Fibroblast of lung (primary cell): ENCODE results near the gene PRXL2C. TPM values are rescaled to one million over a fixed set of nuclear protein-coding genes. Genes with fewer than 3 reads are reported as not detected.
"Not testable (repeated sequence)": the region's sequence is repeated elsewhere in the genome, so short reads cannot be mapped to it uniquely, and the experiment has no call there.

Source experiments
- DNase-seq, 2 donors: peaks; one replicate each; pipeline versions ENCODE4 v3.0.0 to v3.0.0-alpha.2; 2010; ENCODE audit warnings: low read depth in 2 of 2
- H2AFZ ChIP-seq: 2 replicates; pipeline ENCODE4 v1.5.1; 2012; ENCODE audit warnings: low read length, control low read depth, inconsistent platforms
- H3K27ac ChIP-seq: 2 replicates; pipeline ENCODE4 v1.5.1; 2011; ENCODE audit warnings: low read length, control low read depth; ENCODE audit not compliant: insufficient read depth
- H3K27me3 ChIP-seq: 2 replicates; pipeline ENCODE4 v1.5.1; 2011; ENCODE audit warnings: mild to moderate bottlenecking, low read length; ENCODE audit not compliant: control insufficient read depth, insufficient read depth
- H3K36me3 ChIP-seq: 2 replicates; pipeline ENCODE4 v1.5.1; 2011; ENCODE audit warnings: low read length; ENCODE audit not compliant: control insufficient read depth, insufficient read depth
- H3K4me1 ChIP-seq: 2 replicates; pipeline ENCODE4 v1.5.1; 2011; ENCODE audit warnings: low read length; ENCODE audit not compliant: control insufficient read depth, insufficient read depth; ENCODE audit errors: extremely low read depth
- H3K4me2 ChIP-seq: 2 replicates; pipeline ENCODE4 v1.5.1; 2011; ENCODE audit warnings: low read length, control low read depth; ENCODE audit not compliant: insufficient read depth; ENCODE audit errors: extremely low read depth
- H3K4me3 ChIP-seq, 4 experiments: fragments of 200-600 bp in 1 of 4; sonication (generic) in 1 of 4; replicated peaks in 1 of 4; 2 replicates each; pipeline ENCODE4 v1.5.1; 2011 to 2016; ENCODE audit warnings: low read length in 4 of 4, low read depth in 3 of 4, mild to moderate bottlenecking in 3 of 4, control low read depth in 2 of 4, inconsistent platforms in 1 of 4, mixed read lengths in 1 of 4; ENCODE audit not compliant: insufficient read depth in 1 of 4; ENCODE audit errors: control extremely low read depth in 1 of 4
- H3K79me2 ChIP-seq: 2 replicates; pipeline ENCODE4 v1.5.1; 2012; ENCODE audit warnings: mild to moderate bottlenecking, low read length, inconsistent platforms; ENCODE audit not compliant: control insufficient read depth, insufficient read depth
- H3K9ac ChIP-seq: 2 replicates; pipeline ENCODE4 v1.5.1; 2011; ENCODE audit warnings: mild to moderate bottlenecking, low read length, control low read depth; ENCODE audit not compliant: insufficient read depth
- H3K9me3 ChIP-seq: 2 replicates; pipeline ENCODE4 v1.5.1; 2012; ENCODE audit warnings: low read depth, low read length; ENCODE audit not compliant: control insufficient read depth, insufficient read depth
- H4K20me1 ChIP-seq: 2 replicates; pipeline ENCODE4 v1.5.1; 2011; ENCODE audit warnings: low read length; ENCODE audit not compliant: control insufficient read depth, insufficient read depth; ENCODE audit errors: extremely low read depth
- CTCF ChIP-seq, 2 donors: IDR thresholded peaks in 1 of 2; conservative IDR thresholded peaks in 1 of 2; 1 replicate in 1 of 2; 2 replicates in 1 of 2; pipeline ENCODE4 v1.5.1; 2011 to 2012; ENCODE audit warnings: low read length in 2 of 2, control low read depth in 1 of 2, inconsistent platforms in 1 of 2, low read depth in 1 of 2, mild to moderate bottlenecking in 1 of 2
- EZH2 ChIP-seq: IDR thresholded peaks from 2 replicates; pipeline ENCODE4 v1.5.1; 2012; ENCODE audit warnings: low read length, control low read depth, mild to moderate bottlenecking; ENCODE audit errors: missing control alignments
- polyA plus RNA-seq, 2 donors: library from polyadenylated mRNA; depleted of rRNA in 1 of 2; stranded (reverse) in 1 of 2; unstranded in 1 of 2; fragments of >200 nt; gene quantifications; 2 replicates each; pipeline ENCODE4 v1.2.1, GENCODE V29; 2011 to 2012; ENCODE audit warnings: missing spikeins in 1 of 2
- total RNA-seq: library from RNA; depleted of rRNA; stranded (reverse); fragments of >200 nt; gene quantifications from 2 replicates; pipeline ENCODE4 v1.2.1, GENCODE V29; 2014

PRXL2C gene
- total and polyA plus RNA-seq, 2 donors (not counting 1 experiment from before 2014, with no cell fraction given), result 31.2 to 64.4 TPM

- no peak overlapping the region for H3K4me2 ChIP-seq
- H2AFZ ChIP-seq, result no peak overlapping the region
- H3K79me2 ChIP-seq, result peaks cover 36% of the 10 kb centered on the region
- H3K27ac ChIP-seq, result no peak overlapping the region
- H3K9ac ChIP-seq, result no peak overlapping the region
- no peaks in the 10 kb centered on the region for H3K9me3 ChIP-seq
- no peaks in the 10 kb centered on the region for H3K27me3 ChIP-seq
- no peaks in the 10 kb centered on the region for H4K20me1 ChIP-seq
- no peak overlapping the region for H3K4me3 ChIP-seq
- DNase-seq, result no peak
- TF ChIP-seq EZH2, result no peak
- no peak for TF ChIP-seq CTCF (conservative IDR thresholded peaks at IDR 0.05 in 1 of 2, IDR thresholded peaks at IDR 0.05 in 1 of 2; ENCODE audit: low read depth in 1 of 2, low read length in 2 of 2)
- no peaks in the 10 kb centered on the region for H3K36me3 ChIP-seq
- peaks cover 17% of the 10 kb centered on the region for H3K4me1 ChIP-seq
Observed at GRCh38 chr9:96615411-96615810, 39.7 kb downstream of the PRXL2C start.

DNA sequence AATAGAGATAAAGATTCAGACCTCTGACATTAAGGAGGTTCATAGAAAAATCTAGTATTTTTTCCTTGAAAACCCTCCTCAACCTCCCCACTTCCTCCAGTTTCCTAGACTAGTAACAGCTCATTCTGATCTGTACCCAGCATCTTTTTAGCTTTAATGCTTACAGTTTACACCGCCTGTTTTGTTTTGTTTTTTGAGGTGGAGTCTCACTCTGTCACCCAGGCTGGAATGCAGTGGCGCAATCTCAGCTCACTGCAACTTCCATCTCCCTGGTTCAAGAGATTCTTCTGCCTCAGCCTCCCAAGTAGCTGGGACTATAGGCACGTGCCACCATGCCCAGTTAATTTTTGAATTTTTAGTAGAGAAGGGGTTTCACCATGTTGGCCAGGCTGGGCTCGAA lies 40.5 kb downstream of the PRXL2C start:
- not testable (repeated sequence) for H4K20me1 ChIP-seq, H3K27me3 ChIP-seq, H3K27ac ChIP-seq, H3K9ac ChIP-seq, H3K36me3 ChIP-seq, H3K4me2 ChIP-seq, H3K4me3 ChIP-seq, H2AFZ ChIP-seq, H3K9me3 ChIP-seq
- Histone ChIP-seq H3K79me2 (peaks cover 37% of the 10 kb centered on the region), H3K4me1 (peaks cover 17% of the 10 kb centered on the region)
- peak in 1 of 2 donors; percentile 28 for DNase-seq

DNA sequence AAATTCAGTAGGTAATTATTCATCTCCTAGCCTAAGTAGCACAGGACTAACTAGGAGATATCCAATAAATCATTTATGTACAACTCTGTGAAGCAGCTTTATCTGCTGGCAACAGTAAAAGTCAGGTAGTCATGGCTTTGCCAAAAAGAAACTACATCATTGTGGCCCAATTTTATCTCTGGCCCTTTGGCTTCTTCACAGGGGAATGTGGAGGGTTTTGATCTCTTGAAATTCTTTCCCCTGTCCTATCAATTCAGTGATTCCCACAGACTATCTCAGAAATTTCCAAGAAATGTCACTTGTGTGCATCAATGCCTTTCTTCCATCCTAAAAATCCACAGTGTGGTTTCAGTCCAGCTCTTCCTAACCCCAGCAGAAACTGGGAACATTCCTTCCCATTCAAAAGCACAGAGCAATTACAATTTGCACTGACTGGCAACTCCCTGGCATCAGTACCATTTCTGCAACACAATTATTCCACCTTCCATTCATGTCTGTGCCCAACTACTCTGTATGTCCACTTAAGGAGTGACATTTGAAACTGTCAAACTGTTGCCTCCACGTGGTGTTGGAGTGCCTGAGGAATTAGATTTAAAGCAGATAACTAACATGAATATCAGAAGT lies 42.0 kb downstream of the PRXL2C start:
- Histone ChIP-seq H3K27me3 (no peaks in the 10 kb centered on the region), H4K20me1 (no peaks in the 10 kb centered on the region), H3K4me2 (peak overlapping the region; percentile 5), H3K36me3 (no peaks in the 10 kb centered on the region), H3K27ac (peak overlapping the region; percentile 80), H3K4me3 (no peak overlapping the region), H3K9me3 (no peaks in the 10 kb centered on the region), H2AFZ (no peak overlapping the region), H3K9ac (no peak overlapping the region), H3K79me2 (peaks cover 40% of the 10 kb centered on the region), H3K4me1 (peaks cover 17% of the 10 kb centered on the region)
- peak in 1 of 2 donors; percentile 52 for DNase-seq
- no peak for TF ChIP-seq CTCF (conservative IDR thresholded peaks at IDR 0.05 in 1 of 2, IDR thresholded peaks at IDR 0.05 in 1 of 2; ENCODE audit: low read depth in 1 of 2, low read length in 2 of 2)
- no peak for TF ChIP-seq EZH2
